Cardiac fibroblast (primary cell): Measurements from ENCODE around the gene CHAC1.

Experiments
- DNase-seq, 2 donors: peaks; one replicate each; pipeline versions ENCODE4 v3.0.0 to v3.0.0-alpha.2; 2010; ENCODE audit warnings: low read depth in 2 of 2
- H3K4me3 ChIP-seq, 2 donors: replicated peaks in 1 of 2; 1 replicate in 1 of 2; 2 replicates in 1 of 2; pipeline ENCODE4 v1.5.1; 2011; ENCODE audit warnings: low read depth in 2 of 2, low read length in 2 of 2, mild to moderate bottlenecking in 2 of 2, moderate library complexity in 1 of 2
- CTCF ChIP-seq: IDR thresholded peaks from one replicate; pipeline ENCODE4 v1.5.1; 2011; ENCODE audit warnings: low read depth, mild to moderate bottlenecking, low read length, inconsistent platforms

The CHAC1 gene

GRCh38 chr15:40915679-40916078 lies 37.6 kb upstream of the CHAC1 start:
- TF ChIP-seq CTCF, result no peak
- H3K4me3 ChIP-seq, result no peak overlapping the region
- DNase-seq, result no peak

GRCh38 chr15:40917585-40917984 lies 35.7 kb upstream of the CHAC1 start:
- no peak for DNase-seq
- no peak for TF ChIP-seq CTCF

GRCh38 chr15:40918146-40918798 lies 35.0 kb upstream of the CHAC1 start:
- TF ChIP-seq CTCF, result no peak
- DNase-seq, result no peak
- H3K4me3 ChIP-seq, result no peak overlapping the region

More at GRCh38 chr15:40917585-40917984, 35.7 kb upstream of the CHAC1 start:
- no peak overlapping the region for H3K4me3 ChIP-seq

GRCh38 chr15:40918799-40919392 lies 34.4 kb upstream of the CHAC1 start:
- no peak for TF ChIP-seq CTCF
- H3K4me3 ChIP-seq, result no peak overlapping the region
- DNase-seq, result no peak

- no peak for DNase-seq
- no peak overlapping the region for H3K4me3 ChIP-seq
- TF ChIP-seq CTCF, result no peak
Measured at GRCh38 chr15:40921949-40922607, 31.2 kb upstream of the CHAC1 start.

GRCh38 chr15:40922608-40923005 lies 30.7 kb upstream of the CHAC1 start:
- TF ChIP-seq CTCF, result no peak
- H3K4me3 ChIP-seq, result no peak overlapping the region
- no peak for DNase-seq
